Gastroesophageal sphincter (tissue), 3 donors: Measurements from ENCODE around the gene ARPC5L.

Source experiments
- EP300 ChIP-seq: sonication (generic); formaldehyde crosslinking; IDR thresholded peaks from one replicate; pipeline ENCODE4 v1.6.1; 2017; ENCODE audit warnings: antibody characterized with exemption, mild to moderate bottlenecking
- POLR2AphosphoS5 ChIP-seq: sonication (generic); formaldehyde crosslinking; IDR thresholded peaks from one replicate; pipeline ENCODE4 v1.6.1; 2017; ENCODE audit warnings: antibody characterized with exemption
- TF ChIP-seq, protein P1 (sequence below), 4 experiments: fragments of 200-600 bp in 2 of 4; fragments of 450-650 bp in 2 of 4; sonication (generic) in 1 of 4; IDR thresholded peaks; one replicate each; pipeline ENCODE4 v1.5.1; 2017 to 2019; ENCODE audit warnings: antibody characterized with exemption in 4 of 4, mild to moderate bottlenecking in 2 of 4, moderate library complexity in 2 of 4

- TF ChIP-seq, protein P1, sequence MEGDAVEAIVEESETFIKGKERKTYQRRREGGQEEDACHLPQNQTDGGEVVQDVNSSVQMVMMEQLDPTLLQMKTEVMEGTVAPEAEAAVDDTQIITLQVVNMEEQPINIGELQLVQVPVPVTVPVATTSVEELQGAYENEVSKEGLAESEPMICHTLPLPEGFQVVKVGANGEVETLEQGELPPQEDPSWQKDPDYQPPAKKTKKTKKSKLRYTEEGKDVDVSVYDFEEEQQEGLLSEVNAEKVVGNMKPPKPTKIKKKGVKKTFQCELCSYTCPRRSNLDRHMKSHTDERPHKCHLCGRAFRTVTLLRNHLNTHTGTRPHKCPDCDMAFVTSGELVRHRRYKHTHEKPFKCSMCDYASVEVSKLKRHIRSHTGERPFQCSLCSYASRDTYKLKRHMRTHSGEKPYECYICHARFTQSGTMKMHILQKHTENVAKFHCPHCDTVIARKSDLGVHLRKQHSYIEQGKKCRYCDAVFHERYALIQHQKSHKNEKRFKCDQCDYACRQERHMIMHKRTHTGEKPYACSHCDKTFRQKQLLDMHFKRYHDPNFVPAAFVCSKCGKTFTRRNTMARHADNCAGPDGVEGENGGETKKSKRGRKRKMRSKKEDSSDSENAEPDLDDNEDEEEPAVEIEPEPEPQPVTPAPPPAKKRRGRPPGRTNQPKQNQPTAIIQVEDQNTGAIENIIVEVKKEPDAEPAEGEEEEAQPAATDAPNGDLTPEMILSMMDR (IDR thresholded peaks at IDR 0.05): no peak
- TF ChIP-seq POLR2AphosphoS5: no peak
- no peak for TF ChIP-seq EP300
Measured at GRCh38 chr9:124855566-124855943, 6.4 kb upstream of the ARPC5L start.
